Subcutaneous adipose tissue (tissue), 4 donors: ENCODE results near the gene ASPG. TPM values are rescaled to one million over a fixed set of nuclear protein-coding genes. Genes with fewer than 3 reads are reported as not detected.

ENCODE experiments used
- total RNA-seq, 4 donors: library from RNA; depleted of rRNA; stranded (reverse); fragments of >200 nt; gene quantifications; one replicate each; pipeline ENCODE4 v1.1.0, GENCODE V29; 2016
- TF ChIP-seq, protein P1 (sequence below): fragments of 450-650 bp; IDR thresholded peaks from one replicate; pipeline ENCODE4 v1.5.1; 2016; ENCODE audit warnings: low read depth, mild to moderate bottlenecking, control low read depth, antibody characterized with exemption, moderate library complexity

ASPG gene
- total RNA-seq: 1 to 10 TPM in 1 of 4 donors, not detected in 3; 1.5 TPM

DNA sequence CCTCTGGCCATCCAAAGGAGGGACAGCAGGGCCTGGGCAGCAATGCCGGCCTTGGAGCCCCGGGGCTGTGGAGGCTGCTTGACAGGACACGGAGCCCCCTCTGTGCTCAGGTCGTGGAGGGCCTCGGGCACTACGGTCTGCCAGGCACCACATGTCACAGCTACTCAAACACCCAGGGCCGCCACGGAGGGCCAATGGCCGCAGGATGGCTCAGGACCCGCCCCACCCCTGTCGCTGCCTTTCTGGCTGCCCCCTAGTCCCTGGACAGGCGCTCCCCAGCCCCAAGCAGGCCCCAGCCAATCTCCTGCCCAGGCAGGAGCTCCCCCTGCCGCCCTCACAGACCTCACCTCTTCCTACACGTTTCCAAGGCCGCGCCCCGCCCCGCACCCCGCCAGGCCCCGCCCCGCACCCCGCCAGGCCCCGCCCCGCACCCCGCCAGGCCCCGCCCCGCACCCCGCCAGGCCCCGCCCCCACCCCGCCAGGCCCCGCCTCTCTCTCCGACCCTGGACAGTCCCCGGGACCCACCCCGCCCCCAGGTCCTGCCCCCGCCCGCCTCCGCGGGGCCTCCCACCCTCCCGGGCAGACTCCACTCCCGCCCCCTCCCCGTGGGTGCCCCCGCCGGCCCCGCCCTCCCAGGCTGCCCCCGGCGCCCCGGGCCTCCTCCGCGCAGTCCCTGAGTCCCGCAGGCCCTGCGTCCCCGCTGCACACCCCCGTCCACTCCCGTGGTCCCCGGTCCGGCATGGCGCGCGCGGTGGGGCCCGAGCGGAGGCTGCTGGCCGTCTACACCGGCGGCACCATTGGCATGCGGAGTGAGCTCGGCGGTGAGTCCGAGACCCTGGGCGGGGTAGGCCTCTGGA, at the start of gene ASPG:
Gene ASPG, plus strand, starts transcription at position 669 of the 857 bp plus-strand sequence. Its CDS starts 71 bp downstream, at position 740.
- TF ChIP-seq, protein P1, sequence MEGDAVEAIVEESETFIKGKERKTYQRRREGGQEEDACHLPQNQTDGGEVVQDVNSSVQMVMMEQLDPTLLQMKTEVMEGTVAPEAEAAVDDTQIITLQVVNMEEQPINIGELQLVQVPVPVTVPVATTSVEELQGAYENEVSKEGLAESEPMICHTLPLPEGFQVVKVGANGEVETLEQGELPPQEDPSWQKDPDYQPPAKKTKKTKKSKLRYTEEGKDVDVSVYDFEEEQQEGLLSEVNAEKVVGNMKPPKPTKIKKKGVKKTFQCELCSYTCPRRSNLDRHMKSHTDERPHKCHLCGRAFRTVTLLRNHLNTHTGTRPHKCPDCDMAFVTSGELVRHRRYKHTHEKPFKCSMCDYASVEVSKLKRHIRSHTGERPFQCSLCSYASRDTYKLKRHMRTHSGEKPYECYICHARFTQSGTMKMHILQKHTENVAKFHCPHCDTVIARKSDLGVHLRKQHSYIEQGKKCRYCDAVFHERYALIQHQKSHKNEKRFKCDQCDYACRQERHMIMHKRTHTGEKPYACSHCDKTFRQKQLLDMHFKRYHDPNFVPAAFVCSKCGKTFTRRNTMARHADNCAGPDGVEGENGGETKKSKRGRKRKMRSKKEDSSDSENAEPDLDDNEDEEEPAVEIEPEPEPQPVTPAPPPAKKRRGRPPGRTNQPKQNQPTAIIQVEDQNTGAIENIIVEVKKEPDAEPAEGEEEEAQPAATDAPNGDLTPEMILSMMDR: no peak

DNA sequence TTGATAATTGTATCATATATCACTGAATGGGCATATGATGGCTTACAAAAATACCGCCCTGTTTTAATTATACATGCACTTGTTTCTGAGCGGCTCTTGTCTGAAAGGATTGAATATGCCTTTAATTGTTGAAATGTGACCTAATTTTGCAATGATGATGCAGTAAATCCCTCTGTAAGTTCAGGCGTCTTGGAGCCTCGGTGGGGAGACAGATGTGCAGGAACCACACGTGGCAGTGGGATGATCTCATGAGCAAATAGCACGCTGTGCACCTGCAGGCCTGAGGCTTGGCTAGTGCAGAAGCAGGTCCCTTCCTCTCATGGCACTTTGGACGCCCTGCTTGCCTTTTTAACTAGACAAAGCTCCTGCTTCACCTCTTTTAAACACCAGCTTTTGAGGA, 49.3 kb upstream of the ASPG start:
- TF ChIP-seq, protein P1: no peak

DNA sequence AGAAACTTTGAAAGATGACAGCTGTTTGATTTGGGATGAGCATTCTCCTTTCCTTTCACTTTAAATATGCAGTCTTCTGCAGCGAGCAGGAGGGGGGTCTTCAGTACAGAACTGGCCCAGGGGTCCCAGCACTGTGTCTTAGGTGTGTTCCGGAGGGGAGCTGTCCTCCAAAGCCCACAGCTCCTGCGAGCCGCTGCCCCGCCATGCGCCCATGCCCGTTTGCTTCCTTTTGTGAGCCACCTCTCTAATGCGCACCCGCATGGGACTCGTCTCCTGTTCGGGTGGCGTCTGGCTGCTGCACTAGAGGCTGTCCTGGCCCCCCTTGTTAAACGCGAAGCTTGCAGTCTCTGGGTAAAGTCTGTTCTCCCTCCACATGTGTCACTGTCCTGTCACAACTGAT, 48.4 kb upstream of the ASPG start:
- TF ChIP-seq, protein P1: no peak

DNA sequence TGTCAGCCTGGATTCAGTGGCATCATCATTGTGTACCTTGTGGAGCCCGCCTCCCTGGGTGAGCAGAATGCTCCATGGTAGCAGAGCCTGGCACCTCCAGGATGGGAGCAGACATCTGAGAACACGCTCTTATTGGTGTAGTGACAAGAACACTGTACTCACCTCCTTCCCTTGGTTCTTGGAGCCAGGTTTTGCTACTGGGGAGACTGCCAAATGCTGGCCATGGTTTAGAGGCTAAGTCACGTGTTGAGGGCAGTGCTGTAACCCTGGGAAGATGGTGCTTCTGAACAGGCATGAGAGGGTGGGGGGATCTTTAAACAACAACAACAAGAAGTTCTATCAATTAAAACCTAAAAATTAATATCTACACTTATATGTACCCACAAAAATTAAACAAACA, 47.6 kb upstream of the ASPG start:
- TF ChIP-seq, protein P1: no peak

DNA sequence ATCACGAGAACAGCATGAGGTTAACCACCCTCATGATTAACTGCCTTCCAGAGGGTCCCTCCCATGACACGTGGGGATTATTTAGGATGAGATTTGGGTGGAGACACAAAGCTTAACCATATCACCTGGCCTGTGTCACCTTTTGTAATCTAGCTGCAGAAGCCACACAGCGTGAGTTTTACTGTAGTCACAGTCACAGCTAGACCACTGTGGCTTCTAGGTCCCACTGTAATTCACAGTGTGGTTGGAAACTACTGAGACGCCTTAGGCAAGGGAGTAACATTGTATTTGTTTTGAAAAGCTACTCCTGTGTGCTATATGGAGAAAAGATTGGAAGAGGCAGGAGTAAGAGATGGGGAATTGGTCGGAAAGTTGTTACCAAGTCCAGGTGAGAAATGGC, 46.3 kb upstream of the ASPG start:
- TF ChIP-seq, protein P1: no peak

DNA sequence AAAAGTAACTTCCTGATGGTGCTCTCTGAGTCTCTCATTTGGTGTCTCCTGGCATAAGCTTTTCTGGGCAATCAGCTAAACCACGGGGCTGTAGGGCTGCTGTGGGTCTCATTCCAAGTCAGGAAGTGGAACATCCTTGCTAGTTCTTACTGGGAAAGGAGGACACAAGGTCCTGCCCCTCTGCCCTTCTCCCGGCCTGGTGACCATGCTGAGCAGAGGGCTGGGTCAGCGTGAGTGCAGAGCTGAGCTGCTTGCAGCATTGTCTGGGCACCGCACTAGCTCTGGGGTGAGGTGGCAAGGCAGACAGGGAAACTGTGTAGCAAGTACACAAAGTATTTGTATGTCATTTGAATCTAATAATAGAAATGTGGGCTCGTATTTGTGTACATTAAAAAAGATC, 45.0 kb upstream of the ASPG start:
- TF ChIP-seq, protein P1: no peak

DNA sequence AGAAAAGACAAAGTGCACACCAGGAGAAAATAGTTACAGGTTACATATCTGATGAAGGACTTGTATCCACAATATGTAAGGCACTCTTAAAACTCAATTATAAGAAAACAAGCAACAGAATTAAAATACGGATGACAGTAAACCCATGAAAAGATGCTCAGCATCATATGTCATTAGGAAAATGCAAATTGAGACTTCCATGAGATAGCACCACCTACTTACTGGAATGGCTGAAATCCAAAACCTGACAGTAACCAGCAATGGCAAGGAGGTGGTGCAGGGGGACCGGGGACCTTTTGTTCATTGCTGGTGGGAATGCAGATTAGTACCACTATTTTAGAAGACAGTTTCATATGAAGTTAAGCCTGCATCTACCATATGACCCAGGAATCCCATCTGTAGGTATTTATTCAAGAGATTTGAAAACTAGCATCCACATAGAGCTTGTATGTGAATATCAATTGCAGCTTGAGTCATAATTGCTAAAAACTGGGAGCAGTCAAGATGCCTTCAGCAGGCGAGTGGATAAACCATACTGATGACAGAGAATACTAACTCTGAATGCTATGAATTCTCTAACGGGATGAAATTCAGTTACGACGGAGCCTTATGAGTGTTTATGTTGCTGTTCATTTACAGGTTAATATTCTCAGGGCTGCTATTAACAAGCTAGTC, 43.9 kb upstream of the ASPG start:
- TF ChIP-seq, protein P1: no peak
